DOHH2 (cell line): ENCODE data around the gene SCAF11.

ENCODE experiments used
- CTCF ChIP-seq: fragments of 200-600 bp; sonication (generic); IDR thresholded peaks from one replicate; pipeline ENCODE4 v1.5.1; 2014; ENCODE audit warnings: antibody characterized with exemption, mild to moderate bottlenecking, low read depth, low read length; ENCODE audit not compliant: poor library complexity, severe bottlenecking
- EZH2phosphoT487 ChIP-seq: fragments of 200-600 bp; sonication (generic); IDR thresholded peaks from 2 replicates; pipeline ENCODE4 v1.6.1; 2017; ENCODE audit warnings: borderline replicate concordance, mild to moderate bottlenecking, antibody characterized with exemption, low read length, moderate library complexity, mixed read lengths

GRCh38 chr12:45989287-45989686, 1.1 kb downstream of the SCAF11 start:
- TF ChIP-seq CTCF (no peak), EZH2phosphoT487 (no peak)
